Caco-2 (cell line): Measurements from ENCODE around the gene SMIM38. TPM values are rescaled to one million over a fixed set of nuclear protein-coding genes. Genes with fewer than 3 reads are reported as not detected.
A peak's percentile ranks its signal among the peaks of the same experiment; 100 is the strongest.

Experiments
- BruUV-seq: library from RNA; stranded (reverse); fragments of 400-500 nt; replicated peaks from 2 replicates; lab custom pipeline; 2021; lab: Mats Ljungman, UMichigan
- CTCF ChIA-PET: fragments of 300-600 bp; sonication (Branson Sonifier 250); formaldehyde crosslinking; loops from one replicate; lab custom pipeline; 2022; ENCODE audit warnings: antibody characterized with exemption; lab: Charles Lee
- POLR2A ChIA-PET: fragments of 300-600 bp; sonication (Branson Sonifier 250); formaldehyde crosslinking; loops from one replicate; lab custom pipeline; 2022; ENCODE audit warnings: antibody characterized with exemption; lab: Charles Lee
- DNase-seq, 2 experiments: peaks; one replicate each; pipeline versions ENCODE4 v3.0.0 to v3.0.0-alpha.2; 2020 to 2022
- H3K27me3 ChIP-seq: replicated peaks from 2 replicates; pipeline ENCODE4 v1.6.0; 2011; ENCODE audit warnings: low read length; ENCODE audit not compliant: control insufficient read depth, insufficient read depth
- H3K36me3 ChIP-seq: 2 replicates; pipeline ENCODE4 v1.5.1; 2011; ENCODE audit warnings: low read length; ENCODE audit not compliant: control insufficient read depth, insufficient read depth
- H3K4me1 ChIP-seq: fragments of 250-450 bp; sonication (Bioruptor Pico); 2 replicates; pipeline ENCODE4 v1.5.1; 2020; ENCODE audit warnings: mild to moderate bottlenecking
- H3K4me3 ChIP-seq: 2 replicates; pipeline ENCODE4 v1.5.1; 2011; ENCODE audit warnings: low read depth, mild to moderate bottlenecking, control low read depth, low read length
- H3K9me3 ChIP-seq: fragments of 250-450 bp; sonication (Bioruptor Pico); 2 replicates; pipeline ENCODE4 v1.5.1; 2020; ENCODE audit warnings: mild to moderate bottlenecking, moderate library complexity
- H3K27ac Mint-ChIP-seq: one replicate; pipeline ENCODE4 v1.8.0; 2022; ENCODE audit warnings: mixed read lengths; ENCODE audit not compliant: unreplicated experiment
- H3K27me3 Mint-ChIP-seq: one replicate; pipeline ENCODE4 v1.8.0; 2022; ENCODE audit warnings: mixed read lengths; ENCODE audit not compliant: insufficient read depth, unreplicated experiment
- H3K36me3 Mint-ChIP-seq: one replicate; pipeline ENCODE4 v1.8.0; 2022; ENCODE audit warnings: mild to moderate bottlenecking, mixed read lengths; ENCODE audit not compliant: insufficient read depth, unreplicated experiment
- H3K4me1 Mint-ChIP-seq: one replicate; pipeline ENCODE4 v1.8.0; 2022; ENCODE audit warnings: low read depth, mixed read lengths; ENCODE audit not compliant: unreplicated experiment
- H3K4me3 Mint-ChIP-seq: one replicate; pipeline ENCODE4 v1.8.0; 2022; ENCODE audit warnings: mild to moderate bottlenecking, moderate library complexity, mixed read lengths; ENCODE audit not compliant: unreplicated experiment
- H3K9me3 Mint-ChIP-seq: one replicate; pipeline ENCODE4 v1.8.0; 2022; ENCODE audit warnings: mixed read lengths; ENCODE audit not compliant: unreplicated experiment
- CTCF ChIP-seq, 2 experiments: fragments of 200-600 bp in 1 of 2; IDR thresholded peaks; 1 replicate in 1 of 2; 2 replicates in 1 of 2; pipeline versions ENCODE4 v1.5.1 to v1.8.0; 2011 to 2022; ENCODE audit warnings: antibody characterized with exemption in 1 of 2, control low read depth in 1 of 2, inconsistent platforms in 1 of 2, low read depth in 1 of 2, low read length in 1 of 2, mild to moderate bottlenecking in 1 of 2, moderate library complexity in 1 of 2; ENCODE audit not compliant: insufficient read depth in 1 of 2, severe bottlenecking in 1 of 2, unreplicated experiment in 1 of 2
- intact Hi-C: fragments of 100-400 bp; cut with micrococcal nuclease; formaldehyde crosslinking; loops from one replicate; pipeline ENCODE4 v1.10.0; 2022; ENCODE audit not compliant: unreplicated experiment
- total RNA-seq: library from RNA; stranded (reverse); gene quantifications from 2 replicates; pipeline ENCODE4 v1.2.3, GENCODE V29; 2022

The SMIM38 gene
- total RNA-seq, 1 experiment from 2014 or later: 0.66 TPM

GRCh38 chr11:69198891-69199582 lies 43.3 kb downstream of the SMIM38 start:
- Histone ChIP-seq H3K4me1 (peaks cover 7% of the 10 kb centered on the region), H3K27me3 (no peaks in the 10 kb centered on the region), H3K36me3 (no peaks in the 10 kb centered on the region), H3K9me3 (0 out of 2 replicates have a peak, but pooled peaks cover 2% of the 10 kb centered on the region), H3K4me3 (no peak overlapping the region)
- Mint-ChIP-seq H3K4me3 (no peak overlapping the region), H3K27me3 (peaks cover 7% of the 10 kb centered on the region), H3K4me1 (no peaks in the 10 kb centered on the region), H3K36me3 (no peaks in the 10 kb centered on the region), H3K9me3 (peaks cover 26% of the 10 kb centered on the region), H3K27ac (no peak overlapping the region)
- ChIA-PET POLR2A (no interaction called here), CTCF (no interaction called here)
- BruUV-seq: no TSS peak
- intact Hi-C loops: no loop called here
- no peak for TF ChIP-seq CTCF (IDR thresholded peaks at IDR 0.05; ENCODE audit: insufficient read depth in 1 of 2, low read depth in 1 of 2, low read length in 1 of 2, severe bottlenecking in 1 of 2, unreplicated experiment in 1 of 2)
- no peak for DNase-seq

GRCh38 chr11:69199583-69200315 lies 44.0 kb downstream of the SMIM38 start:
- ChIA-PET CTCF (no interaction called here), POLR2A (no interaction called here)
- H3K4me3 Mint-ChIP-seq: no peak overlapping the region
- H3K36me3 Mint-ChIP-seq: no peaks in the 10 kb centered on the region
- H3K27ac Mint-ChIP-seq: no peak overlapping the region
- no peaks in the 10 kb centered on the region for H3K27me3 ChIP-seq
- peaks cover 7% of the 10 kb centered on the region for H3K27me3 Mint-ChIP-seq
- BruUV-seq: no TSS peak
- H3K4me1 ChIP-seq: peaks cover 11% of the 10 kb centered on the region
- 0 out of 2 replicates have a peak, but pooled peaks cover 2% of the 10 kb centered on the region for H3K9me3 ChIP-seq
- no peaks in the 10 kb centered on the region for H3K4me1 Mint-ChIP-seq
- H3K4me3 ChIP-seq: no peak overlapping the region
- no peak for DNase-seq
- no peaks in the 10 kb centered on the region for H3K36me3 ChIP-seq
- H3K9me3 Mint-ChIP-seq: peaks cover 19% of the 10 kb centered on the region
- TF ChIP-seq CTCF (IDR thresholded peaks at IDR 0.05; ENCODE audit: insufficient read depth in 1 of 2, low read depth in 1 of 2, low read length in 1 of 2, severe bottlenecking in 1 of 2, unreplicated experiment in 1 of 2): no peak
- intact Hi-C loops: no loop called here

DNA sequence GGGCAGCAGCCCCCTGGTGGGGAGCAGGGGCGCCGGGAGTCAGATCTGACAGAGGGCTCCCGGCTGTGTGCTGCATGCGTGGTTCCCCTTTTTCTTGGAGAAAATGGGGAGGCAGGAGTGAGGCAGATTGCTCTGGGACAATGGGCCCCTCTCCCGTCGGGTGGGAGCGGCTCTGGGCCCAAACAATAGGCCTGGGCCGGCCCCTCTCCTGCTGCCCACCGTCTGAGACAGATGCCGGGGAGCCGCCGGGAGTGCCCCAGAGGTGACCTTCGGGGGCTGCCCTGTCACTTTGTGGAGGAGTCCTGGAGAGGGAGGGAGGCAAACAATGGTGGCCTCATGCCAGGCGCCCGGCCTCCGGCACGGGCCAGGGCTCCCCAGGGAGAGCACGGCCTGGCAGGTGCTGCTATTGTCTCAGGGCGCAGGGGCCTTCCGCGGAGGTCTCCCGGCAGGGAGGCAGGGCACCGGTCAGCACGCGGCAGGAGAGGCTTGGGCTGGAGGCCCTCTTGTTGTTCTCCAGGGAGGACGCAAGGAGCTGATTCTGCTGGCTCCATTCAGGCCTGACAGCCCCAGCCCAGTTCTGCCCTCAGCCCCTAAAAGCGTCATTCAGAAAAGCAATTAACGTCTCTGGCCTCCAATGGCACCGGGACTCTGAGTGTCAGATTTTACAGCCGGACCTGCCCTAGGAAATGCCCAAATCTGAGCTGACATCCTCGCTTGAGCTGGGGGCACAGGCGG lies 44.8 kb downstream of the SMIM38 start:
- Mint-ChIP-seq H3K27me3 (peaks cover 7% of the 10 kb centered on the region), H3K4me1 (no peaks in the 10 kb centered on the region), H3K4me3 (no peak overlapping the region), H3K36me3 (no peaks in the 10 kb centered on the region), H3K27ac (no peak overlapping the region), H3K9me3 (peaks cover 14% of the 10 kb centered on the region)
- DNase-seq: peak in 1 of 2 experiments; percentile 32
- intact Hi-C loops: no loop called here
- ChIA-PET CTCF (interaction anchor here (1.8 kb wide), 1 partner anchor 69 kb away, joined by 4 read pairs; no protein-coding TSS in a partner anchor), POLR2A (no interaction called here)
- no TSS peak for BruUV-seq
- TF ChIP-seq CTCF (IDR thresholded peaks at IDR 0.05; ENCODE audit: insufficient read depth in 1 of 2, low read depth in 1 of 2, low read length in 1 of 2, severe bottlenecking in 1 of 2, unreplicated experiment in 1 of 2): peak in 1 of 2 experiments; percentile 15
- H3K9me3 ChIP-seq: no peaks in the 10 kb centered on the region
- H3K4me1 ChIP-seq: peaks cover 10% of the 10 kb centered on the region
- H3K4me3 ChIP-seq: no peak overlapping the region
- H3K36me3 ChIP-seq: no peaks in the 10 kb centered on the region
- H3K27me3 ChIP-seq: no peaks in the 10 kb centered on the region
